GM12864 (cell line): ENCODE data around the gene NXPH4.

ENCODE experiments used
- DNase-seq: peaks from one replicate; pipeline ENCODE4 v3.0.0-alpha.2; 2011; ENCODE audit warnings: low read depth
- H3K4me3 ChIP-seq: 2 replicates; pipeline ENCODE4 v1.5.1; 2011; ENCODE audit warnings: mild to moderate bottlenecking, low read depth, low read length, control low read depth
- CTCF ChIP-seq: IDR thresholded peaks from 2 replicates; pipeline ENCODE4 v1.5.1; 2011; ENCODE audit warnings: low read depth, mild to moderate bottlenecking, moderate library complexity, low read length, control low read depth, inconsistent platforms; ENCODE audit errors: missing control alignments

The NXPH4 gene

GRCh38 chr12:57235728-57236131 is 19.1 kb downstream of the NXPH4 start:
- H3K4me3 ChIP-seq, result no peak overlapping the region
- no peak for TF ChIP-seq CTCF
- DNase-seq, result no peak

DNA sequence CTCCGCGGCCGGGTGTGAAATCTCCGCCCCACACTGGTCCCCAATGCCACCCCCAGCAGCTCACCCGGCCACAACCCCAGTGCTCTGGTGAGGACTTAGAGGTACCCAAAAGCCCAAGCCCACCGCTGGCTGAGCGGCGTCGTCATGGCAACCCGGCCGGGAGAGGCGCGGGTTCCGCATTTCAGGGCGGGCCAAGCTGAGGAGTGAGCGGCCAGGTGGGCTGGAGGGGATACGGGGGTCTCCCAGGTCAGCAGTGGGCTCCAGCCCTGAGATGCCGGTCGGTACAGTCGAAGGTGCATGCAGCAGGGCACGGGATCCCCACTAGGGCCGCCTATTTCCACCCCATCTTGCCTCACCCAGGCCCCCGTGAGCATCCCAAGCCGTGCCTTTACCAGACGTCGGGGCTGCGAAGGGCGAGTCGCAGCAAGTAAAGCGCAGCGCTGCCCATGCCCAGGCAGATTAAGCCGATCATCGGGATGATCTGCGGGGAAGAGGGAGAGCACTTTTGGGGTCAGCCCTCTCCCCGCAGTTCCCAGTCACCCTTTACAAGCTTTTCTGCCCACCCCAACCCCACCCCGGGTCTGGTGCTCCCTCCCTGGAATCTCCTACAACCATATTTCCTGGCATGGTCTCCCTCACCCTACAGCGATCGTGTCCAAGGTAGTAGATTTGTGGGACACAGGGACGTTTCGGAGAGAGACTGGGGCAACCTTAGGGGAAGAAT is 19.8 kb downstream of the NXPH4 start:
- no peak for DNase-seq
- no peak overlapping the region for H3K4me3 ChIP-seq
- TF ChIP-seq CTCF, result no peak

DNA sequence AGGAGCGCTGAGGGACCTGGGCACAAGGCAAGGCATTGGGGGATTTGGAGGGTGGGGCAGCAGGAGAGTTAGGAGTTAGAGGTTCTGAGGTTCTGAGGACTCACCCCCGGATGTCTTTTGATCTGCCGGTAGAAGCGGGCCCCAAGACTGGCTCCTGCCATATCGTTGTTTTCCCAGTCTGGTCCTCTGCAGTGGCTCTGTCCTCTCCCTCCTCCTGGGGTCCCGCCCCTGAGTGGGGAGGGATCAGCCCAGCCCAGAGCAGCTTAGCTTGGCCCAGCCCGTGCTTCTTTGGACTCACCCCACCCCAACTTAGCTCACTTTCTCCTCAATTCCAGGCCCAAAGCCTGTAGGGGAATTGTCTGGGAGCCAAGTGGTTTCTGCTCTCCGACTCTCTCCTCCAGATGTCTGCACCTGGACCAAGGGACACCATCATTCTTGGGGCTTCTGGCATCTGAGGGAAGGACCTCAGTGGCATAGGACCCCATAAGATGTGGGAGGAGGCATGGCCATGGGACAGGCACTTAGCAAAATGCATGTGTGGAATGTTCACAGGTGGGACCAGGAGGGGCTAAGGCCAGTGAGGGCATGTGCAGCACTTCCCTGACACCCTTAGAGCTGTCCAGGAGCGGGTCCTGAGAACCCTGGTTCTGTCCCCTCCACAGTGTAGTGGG is 20.5 kb downstream of the NXPH4 start:
- TF ChIP-seq CTCF, result no peak
- DNase-seq, result no peak
- no peak overlapping the region for H3K4me3 ChIP-seq

DNA sequence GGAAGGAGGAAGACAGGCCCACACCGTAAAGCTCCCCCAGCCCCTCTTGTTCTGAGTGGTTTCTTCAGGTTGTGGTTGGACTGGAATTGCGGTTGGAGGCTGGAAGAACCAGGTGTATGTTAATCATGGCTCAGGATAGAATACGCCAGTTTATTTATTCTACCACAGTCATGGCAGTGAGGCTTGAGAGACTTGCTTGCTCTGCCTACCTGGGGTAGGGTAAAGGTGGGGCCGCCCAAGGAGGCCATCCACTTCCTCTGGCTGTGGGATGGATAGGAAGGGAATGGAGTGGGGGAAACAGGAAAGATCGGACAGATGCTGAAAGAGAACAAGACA is 21.0 kb downstream of the NXPH4 start:
- H3K4me3 ChIP-seq, result no peak overlapping the region
- no peak for TF ChIP-seq CTCF
- no peak for DNase-seq

DNA sequence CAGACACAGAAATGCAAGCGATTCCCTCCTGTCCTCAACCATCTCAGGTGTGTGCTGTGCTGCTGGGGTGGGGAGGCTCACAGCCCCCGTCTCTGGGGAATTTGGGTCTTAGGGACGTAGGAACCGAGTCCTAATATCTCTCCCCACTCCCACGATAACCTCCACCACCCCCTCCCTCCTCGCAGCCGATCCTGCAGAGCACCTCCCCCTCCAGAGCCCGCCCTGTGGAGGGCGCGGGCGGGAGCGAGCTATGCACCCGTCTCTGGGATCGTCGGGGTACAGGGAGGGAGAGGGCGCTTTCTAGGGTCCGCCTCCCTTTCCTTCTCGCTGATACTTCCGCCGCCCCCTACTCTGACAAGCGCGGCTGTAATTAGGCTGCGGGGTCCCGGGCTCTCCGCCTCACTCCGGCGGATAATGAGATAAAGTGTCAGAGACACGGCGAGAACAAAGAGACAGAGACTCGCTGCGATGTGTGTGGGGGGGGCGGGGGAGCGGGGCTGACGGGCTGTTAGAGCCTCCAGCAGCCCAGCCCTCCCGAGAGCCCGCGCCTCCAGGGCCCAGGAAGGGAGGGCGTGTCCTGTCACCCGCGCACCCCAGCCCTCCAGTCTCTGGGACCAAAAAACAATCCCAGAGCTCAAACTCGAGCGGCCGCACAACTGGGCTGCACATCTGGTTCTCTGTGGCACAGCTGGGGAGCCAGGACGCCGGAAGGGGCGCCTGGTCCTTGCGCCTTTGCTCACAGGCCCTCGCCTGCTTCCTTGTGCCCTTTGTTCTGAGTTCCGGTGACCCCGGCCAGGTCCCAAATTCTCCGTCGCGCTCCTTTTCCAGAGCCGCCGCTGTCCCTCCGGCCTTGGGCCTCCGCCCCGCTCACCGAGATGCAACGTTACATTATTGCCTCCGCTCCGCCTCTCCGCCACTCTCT is 21.6 kb downstream of the NXPH4 start:
- no peak for TF ChIP-seq CTCF
- DNase-seq, result no peak
- H3K4me3 ChIP-seq, result peak overlapping the region; percentile 43

DNA sequence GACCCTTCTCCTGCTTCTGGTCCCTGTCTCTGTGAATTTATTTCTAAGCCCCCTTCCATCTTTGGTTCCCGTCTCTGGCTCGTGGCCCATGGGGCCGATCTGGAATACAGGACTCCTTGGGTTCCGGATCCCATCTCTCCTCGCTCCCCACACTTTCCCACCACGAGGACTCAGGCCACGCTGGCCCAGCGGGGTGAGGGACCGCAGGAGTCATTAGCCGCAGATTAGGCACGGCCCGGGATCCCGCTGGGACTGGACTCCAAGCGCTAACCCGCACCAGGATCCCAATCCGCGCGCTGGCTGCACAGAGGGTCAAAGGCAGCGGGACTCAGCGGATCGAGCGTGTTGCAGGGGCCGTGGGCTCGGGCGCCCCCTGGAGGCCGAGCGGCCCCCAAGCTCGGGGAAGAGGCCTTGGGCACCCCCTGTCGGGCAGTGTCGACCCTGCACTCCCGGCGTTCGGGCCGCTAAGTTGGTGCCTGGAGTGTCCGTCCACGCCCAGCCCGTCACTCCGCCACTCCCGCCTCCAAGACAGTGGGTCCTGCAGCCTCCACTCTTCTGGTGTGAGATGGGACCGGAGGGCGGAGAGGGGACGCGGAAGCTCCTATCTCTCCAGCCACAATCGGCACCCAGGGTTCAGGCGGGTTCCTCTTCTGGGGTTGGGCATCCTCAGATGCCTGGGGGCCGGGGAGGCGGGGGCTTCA is 22.4 kb downstream of the NXPH4 start:
- TF ChIP-seq CTCF, result peak; percentile 100
- DNase-seq, result no peak
- peak overlapping the region; percentile 61 for H3K4me3 ChIP-seq
